Upper lobe of left lung (tissue), 4 donors: ENCODE results near the gene NDUFA13.

Experiments used
- POLR2A ChIP-seq, 4 donors: fragments of 450-650 bp; IDR thresholded peaks; one replicate each; pipeline ENCODE4 v1.5.1; 2016 to 2017; ENCODE audit warnings: antibody characterized with exemption in 4 of 4, mild to moderate bottlenecking in 2 of 4
- TF ChIP-seq, protein P1 (sequence below), 6 experiments: fragments of 450-650 bp in 4 of 6; fragments of 200-600 bp in 2 of 6; sonication (generic) in 2 of 6; IDR thresholded peaks; one replicate each; pipeline ENCODE4 v1.5.1; 2016 to 2019; ENCODE audit warnings: antibody characterized with exemption in 6 of 6

- no peak for TF ChIP-seq POLR2A (IDR thresholded peaks at IDR 0.05)
- TF ChIP-seq, protein P1, sequence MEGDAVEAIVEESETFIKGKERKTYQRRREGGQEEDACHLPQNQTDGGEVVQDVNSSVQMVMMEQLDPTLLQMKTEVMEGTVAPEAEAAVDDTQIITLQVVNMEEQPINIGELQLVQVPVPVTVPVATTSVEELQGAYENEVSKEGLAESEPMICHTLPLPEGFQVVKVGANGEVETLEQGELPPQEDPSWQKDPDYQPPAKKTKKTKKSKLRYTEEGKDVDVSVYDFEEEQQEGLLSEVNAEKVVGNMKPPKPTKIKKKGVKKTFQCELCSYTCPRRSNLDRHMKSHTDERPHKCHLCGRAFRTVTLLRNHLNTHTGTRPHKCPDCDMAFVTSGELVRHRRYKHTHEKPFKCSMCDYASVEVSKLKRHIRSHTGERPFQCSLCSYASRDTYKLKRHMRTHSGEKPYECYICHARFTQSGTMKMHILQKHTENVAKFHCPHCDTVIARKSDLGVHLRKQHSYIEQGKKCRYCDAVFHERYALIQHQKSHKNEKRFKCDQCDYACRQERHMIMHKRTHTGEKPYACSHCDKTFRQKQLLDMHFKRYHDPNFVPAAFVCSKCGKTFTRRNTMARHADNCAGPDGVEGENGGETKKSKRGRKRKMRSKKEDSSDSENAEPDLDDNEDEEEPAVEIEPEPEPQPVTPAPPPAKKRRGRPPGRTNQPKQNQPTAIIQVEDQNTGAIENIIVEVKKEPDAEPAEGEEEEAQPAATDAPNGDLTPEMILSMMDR (IDR thresholded peaks at IDR 0.05): no peak
Measured at GRCh38 chr19:19493841-19494546, 22.0 kb upstream of the NDUFA13 start.
